GM18858 (cell line): ENCODE results near the gene TNS1.

Experiments used
- ATAC-seq: cut with Tn5 transposase; IDR thresholded peaks from one replicate; pipeline ENCODE4 v1.9.1; 2021; ENCODE audit not compliant: unreplicated experiment

TNS1 gene

DNA sequence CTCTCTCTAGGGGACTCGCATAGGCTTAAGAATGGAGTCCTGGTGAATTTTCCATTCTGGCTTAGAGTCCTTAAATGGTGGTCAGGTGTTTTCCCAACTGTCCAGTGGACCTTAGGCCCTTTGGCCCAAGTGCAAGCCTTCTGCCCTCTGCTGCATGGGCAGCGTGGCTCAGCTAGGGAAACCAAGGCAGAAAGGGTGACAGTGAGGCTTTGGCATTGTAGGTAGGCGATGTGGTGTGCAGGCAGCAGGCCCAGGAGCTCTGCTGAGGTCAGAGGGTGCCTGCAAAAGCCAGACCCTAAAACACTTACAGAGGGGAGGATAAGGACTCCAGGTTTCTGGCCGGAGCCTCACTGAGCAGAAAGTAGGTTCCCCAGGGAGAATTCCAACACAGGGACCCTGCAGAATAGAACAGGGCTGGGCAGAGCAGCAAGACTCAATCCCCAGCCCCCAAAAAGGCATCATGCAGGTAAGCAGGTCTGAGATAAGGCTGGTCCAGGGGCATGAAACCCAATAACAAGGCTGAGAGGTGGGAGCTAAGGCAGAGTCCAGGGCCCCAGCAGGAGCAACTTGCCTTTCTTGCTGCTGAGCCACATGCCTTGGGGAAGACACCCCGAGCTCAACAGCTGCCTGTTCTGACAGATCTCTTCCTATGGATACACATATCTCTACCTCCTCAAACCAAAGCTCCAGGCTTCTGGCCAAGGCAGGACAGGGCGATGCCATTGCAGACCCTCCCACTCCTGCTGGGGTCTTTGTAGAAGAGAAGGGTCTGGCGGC lies 199.7 kb downstream of the TNS1 start:
- no peak for ATAC-seq

GRCh38 chr2:217802266-217802665 lies 200.5 kb downstream of the TNS1 start:
- no peak for ATAC-seq

DNA sequence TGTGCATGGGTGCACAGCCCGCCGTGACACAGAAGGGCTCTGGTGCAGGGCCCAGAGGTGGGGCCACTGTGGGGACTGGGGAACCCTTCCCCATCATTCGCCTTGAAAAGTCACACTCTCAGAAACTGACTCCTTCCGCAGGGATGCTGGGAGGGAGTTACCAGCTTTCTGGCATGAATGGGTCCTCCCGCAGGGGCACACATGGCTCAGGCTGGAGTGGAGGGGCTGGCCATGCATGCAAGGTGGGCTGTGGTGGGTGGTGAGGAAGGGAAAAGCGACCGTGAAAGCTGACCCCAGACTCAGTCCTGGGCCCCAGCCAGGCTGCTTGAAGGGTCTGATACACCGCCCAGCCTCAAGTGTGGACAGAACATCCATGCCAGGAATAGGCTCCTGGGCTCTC lies 201.1 kb downstream of the TNS1 start:
- ATAC-seq = no peak

GRCh38 chr2:217801115-217801531 lies 201.7 kb downstream of the TNS1 start:
- no peak for ATAC-seq

GRCh38 chr2:217800433-217801114 lies 202.2 kb downstream of the TNS1 start:
- ATAC-seq = no peak

- no peak for ATAC-seq
Observed at GRCh38 chr2:217799563-217800432, 203.0 kb downstream of the TNS1 start.

DNA sequence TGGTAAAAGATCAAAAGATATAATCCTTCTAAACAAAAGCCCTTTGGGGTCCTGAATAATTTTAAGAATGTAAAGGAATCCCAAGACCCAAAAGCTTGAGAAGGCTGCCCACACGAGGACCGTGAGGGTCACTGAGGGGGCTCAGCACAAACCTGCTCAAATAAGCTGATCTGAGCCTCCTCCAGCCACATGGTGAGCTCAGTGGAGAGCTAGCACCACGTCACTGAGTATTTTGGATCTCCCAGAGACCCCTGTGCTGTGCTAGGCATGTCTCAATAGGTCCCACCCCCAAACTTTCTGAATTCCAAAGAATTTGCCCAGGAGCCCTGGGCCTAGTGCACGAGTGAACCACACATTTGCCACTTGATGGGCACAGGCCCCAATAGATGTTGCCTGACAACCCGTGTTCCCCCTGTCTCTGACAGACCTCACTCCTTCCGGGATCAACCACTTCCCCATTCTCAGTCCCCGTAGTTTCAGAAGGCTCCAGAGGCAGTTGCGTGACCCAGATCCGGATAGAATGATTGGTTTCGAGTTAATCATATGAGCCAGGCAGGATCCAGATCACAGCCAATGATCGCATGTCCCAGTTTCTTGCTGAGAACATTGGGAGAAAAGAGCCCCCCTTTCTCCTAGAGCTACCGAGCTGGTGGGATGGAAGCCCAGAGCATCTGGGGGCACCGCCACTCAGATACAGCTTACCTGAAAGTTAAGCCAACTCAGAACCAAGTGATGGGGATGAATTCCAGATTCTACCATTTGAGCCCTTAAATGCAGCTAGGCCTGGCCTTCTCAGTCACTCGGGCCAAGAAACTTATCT lies 203.8 kb downstream of the TNS1 start:
- ATAC-seq = no peak

DNA sequence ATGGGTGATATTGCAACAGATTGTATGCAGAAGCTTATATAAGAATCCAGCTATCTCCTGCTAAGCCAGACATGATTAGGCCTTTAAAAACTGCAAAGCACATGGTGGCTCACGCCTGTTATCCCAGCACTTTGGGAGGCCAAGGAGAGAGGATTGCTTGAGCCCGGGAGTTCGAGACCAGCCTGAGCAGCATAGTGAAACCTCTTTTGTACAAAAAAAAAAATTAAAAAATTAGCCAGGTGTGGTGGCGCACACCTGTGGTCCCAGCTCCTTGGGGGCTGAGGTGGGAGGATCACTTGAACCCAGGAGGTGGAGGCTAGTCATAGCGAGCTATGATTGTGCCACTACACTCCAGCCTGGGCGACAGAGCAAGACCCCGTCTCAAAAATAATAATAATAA lies 204.6 kb downstream of the TNS1 start:
- ATAC-seq = no peak

DNA sequence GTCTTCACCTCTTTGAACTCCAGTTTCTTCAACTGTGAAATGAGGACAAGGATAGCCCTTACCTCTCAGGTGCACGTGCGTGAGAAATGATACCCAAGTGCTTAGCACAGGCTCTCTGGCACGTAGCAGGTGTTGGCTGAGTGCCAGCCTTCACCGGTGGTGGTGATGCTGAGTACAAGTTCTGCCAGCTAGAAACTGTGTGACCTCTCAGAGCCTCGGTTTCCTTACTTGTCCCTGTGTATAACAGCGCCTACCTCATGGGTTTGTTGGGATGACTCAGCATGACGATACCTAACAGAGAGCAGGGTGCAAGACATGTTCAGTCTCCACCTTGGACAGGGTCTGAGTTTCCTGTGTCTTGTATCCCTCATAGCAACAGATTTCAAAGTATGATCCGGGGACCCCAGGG lies 205.1 kb downstream of the TNS1 start:
- no peak for ATAC-seq

DNA sequence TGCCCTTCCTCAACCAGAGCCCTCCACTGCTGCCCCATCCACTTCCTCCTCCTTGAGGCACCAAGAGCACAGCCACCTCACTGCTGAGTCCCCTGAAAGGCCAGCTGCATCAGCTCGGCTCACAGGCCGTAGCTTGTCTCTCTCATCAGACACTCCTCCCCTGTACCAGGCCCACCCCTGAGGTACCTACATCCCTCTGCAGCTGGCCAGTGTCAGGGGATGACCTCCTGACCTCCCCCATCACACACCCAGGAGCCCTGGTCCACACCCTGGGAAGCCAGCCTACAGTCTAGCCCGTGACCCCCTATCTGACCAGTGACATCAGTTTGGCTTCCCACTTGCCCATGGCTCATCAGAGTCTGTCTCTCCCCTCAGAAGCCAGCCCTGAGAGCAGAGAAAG lies 205.6 kb downstream of the TNS1 start:
- ATAC-seq = no peak

GRCh38 chr2:217795706-217796465 lies 206.9 kb downstream of the TNS1 start:
- ATAC-seq = no peak

GRCh38 chr2:217795067-217795466 lies 207.7 kb downstream of the TNS1 start:
- ATAC-seq = no peak

DNA sequence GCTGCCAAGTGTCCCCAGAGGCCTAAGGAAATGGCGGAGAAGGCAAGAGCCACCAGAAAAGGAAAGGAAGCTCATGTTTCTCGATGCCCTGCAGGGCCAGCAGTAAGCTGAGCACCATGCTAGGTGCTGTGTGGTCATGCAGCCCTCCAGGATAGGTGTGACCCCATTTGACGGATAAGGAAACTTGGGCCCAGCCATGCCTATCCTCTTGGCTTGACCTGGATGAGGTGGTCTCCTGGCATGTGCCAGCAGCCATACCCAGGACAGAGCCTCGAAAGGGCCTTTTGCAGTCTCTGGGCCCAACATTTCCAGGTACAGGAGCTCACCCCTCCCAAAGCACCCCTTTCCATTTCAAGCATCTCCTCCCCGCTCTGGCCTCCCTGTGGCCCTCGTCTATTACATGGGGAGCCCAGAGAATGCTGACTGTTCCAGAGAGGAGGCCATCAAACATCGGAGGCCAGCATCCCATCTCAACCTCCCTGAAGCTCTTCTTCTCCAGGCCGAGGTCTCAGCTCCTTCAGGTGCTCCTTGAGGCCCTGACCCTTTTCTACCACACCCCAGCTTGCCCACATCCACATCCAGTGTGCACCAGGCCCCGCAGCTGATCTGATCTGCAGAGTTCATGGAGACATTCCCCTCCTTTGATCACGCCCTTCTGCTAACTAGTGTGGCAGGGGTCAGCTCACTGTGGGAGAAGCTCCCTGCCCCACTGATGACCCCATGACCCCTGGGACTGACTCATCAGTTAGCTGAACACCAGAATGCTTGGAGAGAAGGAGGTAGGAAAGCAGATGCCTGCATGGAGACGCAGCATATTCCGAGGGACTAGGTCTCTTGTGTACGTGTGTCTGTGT lies 208.4 kb downstream of the TNS1 start:
- no peak for ATAC-seq

GRCh38 chr2:217793566-217794132 lies 209.1 kb downstream of the TNS1 start:
- no peak for ATAC-seq

DNA sequence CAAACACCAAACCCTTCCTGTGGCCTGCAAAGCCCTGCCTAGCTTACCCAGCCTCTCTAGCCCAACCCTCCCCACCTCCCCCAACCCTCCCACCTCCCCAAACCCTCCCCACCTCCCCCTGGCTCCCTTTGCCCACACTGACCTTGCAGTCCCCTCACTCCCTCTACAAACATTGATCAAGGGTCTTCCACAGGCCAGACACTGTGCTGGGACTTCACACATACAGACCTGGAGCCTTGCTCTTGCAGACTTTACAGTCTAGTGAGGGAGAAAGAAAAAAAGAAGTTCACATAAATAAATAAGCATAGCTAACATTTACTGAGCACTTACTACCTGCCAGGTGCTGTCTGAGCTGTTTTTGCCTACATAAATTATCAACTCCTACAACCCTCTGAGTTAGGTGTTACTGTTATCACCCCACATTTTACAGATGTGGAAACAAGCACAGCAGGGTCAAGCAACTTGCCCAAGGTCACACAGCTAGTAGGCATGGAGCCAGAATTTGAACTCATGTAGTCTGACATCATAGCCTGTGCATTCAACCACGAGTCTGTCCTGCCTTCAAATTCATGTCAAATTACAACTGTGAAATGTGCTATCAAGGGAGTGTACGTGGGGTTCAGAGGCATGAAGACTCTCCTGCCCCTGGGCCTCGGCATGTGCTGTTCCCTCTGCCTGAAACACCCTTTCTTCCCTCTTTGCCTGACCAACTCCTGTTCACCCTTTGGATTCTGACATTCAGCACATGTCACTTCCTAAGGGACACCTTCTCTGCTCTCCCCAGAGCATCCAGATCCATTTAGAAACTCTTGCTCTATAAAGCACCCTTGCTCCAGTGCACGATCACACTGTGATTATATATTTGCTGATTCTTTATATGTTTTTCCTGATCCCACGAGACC lies 209.9 kb downstream of the TNS1 start:
- no peak for ATAC-seq

- ATAC-seq = no peak
Observed at GRCh38 chr2:217791551-217791950, 211.2 kb downstream of the TNS1 start.

- ATAC-seq = no peak
Observed at GRCh38 chr2:217790681-217791392, 212.0 kb downstream of the TNS1 start.
